Stimulated activated CD4-positive, alpha-beta T cell treated with anti-CD3 and anti-CD28 coated beads, Interleukin-12 subunit alpha, Interleukin-12 subunit beta, amount 100 ng/mL, for 48 hours (primary cell): ENCODE data around the gene GPAT2.
"Not testable (repeated sequence)": the region's sequence is repeated elsewhere in the genome, so short reads cannot be mapped to it uniquely, and the experiment has no call there.

ENCODE experiments used
- DNase-seq, 3 donors: peaks; one replicate each; pipeline ENCODE4 v3.0.0-alpha.2; 2020; ENCODE audit warnings: low read depth in 2 of 3, low spot score in 1 of 3

Gene GPAT2

GRCh38 chr2:96034792-96035191 lies at the start of gene GPAT2:
Gene GPAT2, minus strand, starts transcription at chr2:96034916. Its CDS starts 2,557 bp downstream, at chr2:96032359.
- DNase-seq = not testable (repeated sequence)

GRCh38 chr2:96083989-96084857 lies 49.5 kb upstream of the GPAT2 start:
- DNase-seq = no peak

GRCh38 chr2:96083064-96083939 lies 48.6 kb upstream of the GPAT2 start:
- DNase-seq = no peak

- no peak for DNase-seq
Measured at GRCh38 chr2:96082211-96083063, 47.7 kb upstream of the GPAT2 start.

- no peak for DNase-seq
Measured at GRCh38 chr2:96081042-96081441, 46.3 kb upstream of the GPAT2 start.

- DNase-seq = no peak
Measured at GRCh38 chr2:96075199-96075771, 40.6 kb upstream of the GPAT2 start.

- DNase-seq = no peak
Measured at GRCh38 chr2:96074156-96074555, 39.4 kb upstream of the GPAT2 start.

GRCh38 chr2:96073170-96073775 lies 38.6 kb upstream of the GPAT2 start:
- no peak for DNase-seq

- DNase-seq = no peak
Measured at GRCh38 chr2:96072746-96073145, 38.0 kb upstream of the GPAT2 start.

- not testable (repeated sequence) for DNase-seq
Measured at GRCh38 chr2:96071977-96072491, 37.3 kb upstream of the GPAT2 start.

- DNase-seq = not testable (repeated sequence)
Measured at GRCh38 chr2:96071087-96071976, 36.6 kb upstream of the GPAT2 start.

- not testable (repeated sequence) for DNase-seq
Measured at GRCh38 chr2:96070351-96070750, 35.6 kb upstream of the GPAT2 start.

GRCh38 chr2:96069878-96070277 lies 35.2 kb upstream of the GPAT2 start:
- not testable (repeated sequence) for DNase-seq

GRCh38 chr2:96067902-96068581 lies 33.3 kb upstream of the GPAT2 start:
- not testable (repeated sequence) for DNase-seq

GRCh38 chr2:96067098-96067660 lies 32.5 kb upstream of the GPAT2 start:
- not testable (repeated sequence) for DNase-seq

- DNase-seq = not testable (repeated sequence)
Measured at GRCh38 chr2:96066511-96066910, 31.8 kb upstream of the GPAT2 start.

GRCh38 chr2:96065954-96066353 lies 31.2 kb upstream of the GPAT2 start:
- not testable (repeated sequence) for DNase-seq

GRCh38 chr2:96065381-96065930 lies 30.7 kb upstream of the GPAT2 start:
- no peak for DNase-seq
